Astrocyte of the cerebellum (primary cell): ENCODE data around the gene APEH.

Experiments used
- DNase-seq: peaks from one replicate; pipeline ENCODE4 v3.0.0-alpha.2; 2011; ENCODE audit warnings: low read depth
- H3K4me3 ChIP-seq: 2 replicates; pipeline ENCODE4 v1.5.1; 2011; ENCODE audit warnings: mild to moderate bottlenecking, low read depth, low read length, moderate library complexity
- in situ Hi-C: cut with HindIII; loops from 2 replicates; pipeline ENCODE4 v1.10.0; 2017; ENCODE audit warnings: low sequenced_read_pairs
- TF ChIP-seq, protein P1 (sequence below): IDR thresholded peaks from 2 replicates; pipeline ENCODE4 v1.5.1; 2012; ENCODE audit warnings: low read length, low read depth, moderate library complexity, mild to moderate bottlenecking; ENCODE audit errors: missing control alignments

APEH gene

DNA sequence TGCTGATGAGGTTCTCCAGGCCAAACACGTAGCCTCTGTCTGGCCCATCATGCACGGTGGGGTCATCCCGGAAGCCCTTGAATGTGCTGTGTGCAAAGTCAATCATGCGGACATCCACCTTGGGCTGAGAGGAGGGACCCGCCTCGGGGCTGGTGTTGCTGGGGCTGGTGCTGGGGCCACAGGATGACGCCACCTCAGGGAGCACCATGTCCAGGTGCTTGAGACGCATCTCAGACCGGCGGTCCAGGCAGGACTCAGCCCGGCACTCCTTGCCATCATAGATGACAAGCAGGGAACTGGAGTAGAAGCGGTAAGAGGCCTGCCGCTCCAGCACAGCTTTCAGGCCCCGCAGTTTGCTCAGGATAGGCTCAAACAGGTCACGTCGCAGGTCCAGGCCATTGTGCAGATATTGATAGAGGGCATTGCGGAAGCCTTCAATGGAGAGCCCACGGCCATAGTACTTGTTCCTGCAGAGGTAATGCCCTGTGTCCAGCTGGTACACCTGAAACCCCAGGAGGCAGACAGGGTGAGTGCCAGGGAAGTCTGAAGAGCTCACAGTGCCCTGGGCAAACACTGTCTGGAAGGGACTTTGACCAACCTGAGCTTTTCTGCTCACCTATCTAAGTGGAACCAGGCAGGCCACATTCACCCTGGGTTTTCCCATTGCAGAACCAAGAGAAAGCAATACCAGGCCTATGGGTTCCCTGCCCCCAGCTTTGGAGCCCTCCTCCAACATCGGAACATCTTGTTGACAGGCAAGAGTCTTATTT lies 53.2 kb downstream of the APEH start:
- DNase-seq, result no peak
- TF ChIP-seq, protein P1, sequence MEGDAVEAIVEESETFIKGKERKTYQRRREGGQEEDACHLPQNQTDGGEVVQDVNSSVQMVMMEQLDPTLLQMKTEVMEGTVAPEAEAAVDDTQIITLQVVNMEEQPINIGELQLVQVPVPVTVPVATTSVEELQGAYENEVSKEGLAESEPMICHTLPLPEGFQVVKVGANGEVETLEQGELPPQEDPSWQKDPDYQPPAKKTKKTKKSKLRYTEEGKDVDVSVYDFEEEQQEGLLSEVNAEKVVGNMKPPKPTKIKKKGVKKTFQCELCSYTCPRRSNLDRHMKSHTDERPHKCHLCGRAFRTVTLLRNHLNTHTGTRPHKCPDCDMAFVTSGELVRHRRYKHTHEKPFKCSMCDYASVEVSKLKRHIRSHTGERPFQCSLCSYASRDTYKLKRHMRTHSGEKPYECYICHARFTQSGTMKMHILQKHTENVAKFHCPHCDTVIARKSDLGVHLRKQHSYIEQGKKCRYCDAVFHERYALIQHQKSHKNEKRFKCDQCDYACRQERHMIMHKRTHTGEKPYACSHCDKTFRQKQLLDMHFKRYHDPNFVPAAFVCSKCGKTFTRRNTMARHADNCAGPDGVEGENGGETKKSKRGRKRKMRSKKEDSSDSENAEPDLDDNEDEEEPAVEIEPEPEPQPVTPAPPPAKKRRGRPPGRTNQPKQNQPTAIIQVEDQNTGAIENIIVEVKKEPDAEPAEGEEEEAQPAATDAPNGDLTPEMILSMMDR, result no peak
- in situ Hi-C loops, result loop anchor here (25.0 kb wide), 1 partner anchor 135 kb away; the partner anchor contains the start of genes CAMKV and TRAIP
- no peak overlapping the region for H3K4me3 ChIP-seq

DNA sequence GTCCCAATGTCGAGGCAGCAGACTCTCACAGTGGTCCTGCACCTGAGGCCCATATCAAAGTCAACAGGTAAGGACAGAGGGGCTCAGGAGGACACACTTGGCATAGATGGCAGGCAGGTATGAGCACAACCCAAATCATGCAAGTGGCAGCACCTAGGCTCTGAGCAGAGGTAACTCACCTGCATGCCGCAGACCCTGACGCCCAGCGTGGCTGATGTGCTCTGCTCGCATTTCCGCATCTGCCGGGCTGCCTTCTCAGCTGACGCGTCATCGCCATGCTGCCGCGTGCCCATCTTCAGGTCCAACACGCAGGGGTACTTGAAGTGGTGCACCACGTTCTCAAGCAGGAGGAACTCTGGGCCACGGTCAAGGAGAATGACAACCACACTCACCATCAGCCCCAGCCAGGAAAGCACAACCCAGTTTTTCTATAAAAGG lies 53.8 kb downstream of the APEH start:
- no peak overlapping the region for H3K4me3 ChIP-seq
- DNase-seq, result no peak
- TF ChIP-seq, protein P1, result no peak
- in situ Hi-C loops, result loop anchor here (25.0 kb wide), 1 partner anchor 134 kb away; the partner anchor contains the start of genes CAMKV and TRAIP

DNA sequence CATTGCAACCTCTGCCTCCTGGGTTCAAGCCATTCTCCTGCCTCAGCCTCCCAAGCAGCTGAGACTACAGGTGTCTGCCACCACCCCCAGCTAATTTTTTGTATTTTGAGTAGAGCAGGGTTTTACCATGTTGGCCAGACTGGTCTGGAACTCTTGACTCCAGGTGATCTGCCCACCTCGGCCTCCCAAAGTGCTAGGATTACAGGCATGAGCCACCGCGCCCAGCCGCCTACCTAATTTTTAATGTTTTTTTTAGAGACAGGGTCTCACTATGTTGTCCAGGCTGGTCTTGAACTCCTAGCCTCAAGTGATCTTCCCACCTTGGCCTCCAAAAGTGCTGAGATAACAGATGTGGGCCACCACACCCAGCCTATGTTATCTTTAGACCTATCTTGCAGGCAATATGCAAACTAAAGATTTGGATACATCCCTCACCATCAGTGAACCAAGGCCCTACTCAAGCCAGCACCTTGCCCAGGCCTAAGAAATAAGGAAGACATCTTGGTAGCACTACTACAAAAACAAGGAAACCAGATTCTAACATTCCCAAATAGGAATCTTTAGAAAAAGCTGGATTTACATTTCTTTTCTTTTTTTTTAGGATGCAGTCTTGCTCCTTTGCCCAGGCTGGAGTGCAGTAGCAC lies 55.9 kb downstream of the APEH start:
- no peak overlapping the region for H3K4me3 ChIP-seq
- TF ChIP-seq, protein P1, result no peak
- in situ Hi-C loops, result loop anchor here (25.0 kb wide), 1 partner anchor 132 kb away; the partner anchor contains the start of genes CAMKV and TRAIP
- DNase-seq, result no peak

DNA sequence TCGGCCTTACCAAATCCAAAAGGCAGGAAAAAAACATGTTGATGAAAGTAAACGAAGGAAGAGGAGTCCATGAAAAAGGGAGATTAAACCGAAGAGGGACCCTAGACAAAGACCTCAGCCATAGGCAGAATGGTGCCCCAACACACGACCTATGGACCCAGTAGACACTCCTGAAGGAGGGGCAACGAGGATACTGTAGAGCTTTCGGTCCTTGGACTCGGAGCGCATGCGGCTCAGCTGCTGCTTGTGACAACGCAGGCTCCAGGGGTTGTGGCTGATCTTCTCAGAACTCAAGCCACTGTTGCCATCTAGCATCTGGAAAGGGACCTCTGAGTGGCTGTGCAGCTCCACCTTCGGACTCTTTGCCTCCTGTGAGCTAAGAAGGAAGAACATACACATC lies 58.4 kb downstream of the APEH start:
- DNase-seq, result no peak
- H3K4me3 ChIP-seq, result no peak overlapping the region
- TF ChIP-seq, protein P1, result no peak
- in situ Hi-C loops, result loop anchor here (25.0 kb wide), 1 partner anchor 130 kb away; the partner anchor contains the start of genes CAMKV and TRAIP

DNA sequence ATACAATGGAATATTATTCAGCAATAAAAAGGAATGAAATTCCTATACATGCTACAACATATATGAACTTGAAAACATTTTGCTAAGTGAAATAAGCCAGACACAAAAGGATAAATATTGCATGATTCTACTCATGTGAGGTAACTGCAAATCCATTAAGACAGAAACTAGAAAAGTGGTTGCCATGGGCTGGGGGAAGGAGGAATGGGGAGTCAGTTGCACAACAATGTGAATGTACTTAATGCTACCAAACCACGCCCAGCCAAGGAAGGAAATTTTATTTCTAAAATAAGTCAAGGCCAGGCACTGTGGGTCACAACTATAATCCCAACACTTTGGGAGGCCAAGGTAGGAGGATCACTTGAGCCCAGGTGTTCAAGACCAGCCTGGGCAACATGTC lies 59.4 kb downstream of the APEH start:
- no peak for DNase-seq
- TF ChIP-seq, protein P1, result no peak
- no peak overlapping the region for H3K4me3 ChIP-seq
- in situ Hi-C loops, result loop anchor here (25.0 kb wide), 1 partner anchor 129 kb away; the partner anchor contains the start of genes CAMKV and TRAIP
